RCC 7860 (cell line): ENCODE results near the gene ROPN1.
"Not testable (repeated sequence)": the region's sequence is repeated elsewhere in the genome, so short reads cannot be mapped to it uniquely, and the experiment has no call there.

Source experiments
- DNase-seq: peaks from one replicate; pipeline ENCODE4 v3.0.0-alpha.2; 2015; ENCODE audit warnings: low spot score
- FAIRE-seq: peaks from 2 replicates; lab custom pipeline; 2012; peaks lifted over from hg19 to GRCh38; lab: Jason Lieb, UNC

The ROPN1 gene

DNA sequence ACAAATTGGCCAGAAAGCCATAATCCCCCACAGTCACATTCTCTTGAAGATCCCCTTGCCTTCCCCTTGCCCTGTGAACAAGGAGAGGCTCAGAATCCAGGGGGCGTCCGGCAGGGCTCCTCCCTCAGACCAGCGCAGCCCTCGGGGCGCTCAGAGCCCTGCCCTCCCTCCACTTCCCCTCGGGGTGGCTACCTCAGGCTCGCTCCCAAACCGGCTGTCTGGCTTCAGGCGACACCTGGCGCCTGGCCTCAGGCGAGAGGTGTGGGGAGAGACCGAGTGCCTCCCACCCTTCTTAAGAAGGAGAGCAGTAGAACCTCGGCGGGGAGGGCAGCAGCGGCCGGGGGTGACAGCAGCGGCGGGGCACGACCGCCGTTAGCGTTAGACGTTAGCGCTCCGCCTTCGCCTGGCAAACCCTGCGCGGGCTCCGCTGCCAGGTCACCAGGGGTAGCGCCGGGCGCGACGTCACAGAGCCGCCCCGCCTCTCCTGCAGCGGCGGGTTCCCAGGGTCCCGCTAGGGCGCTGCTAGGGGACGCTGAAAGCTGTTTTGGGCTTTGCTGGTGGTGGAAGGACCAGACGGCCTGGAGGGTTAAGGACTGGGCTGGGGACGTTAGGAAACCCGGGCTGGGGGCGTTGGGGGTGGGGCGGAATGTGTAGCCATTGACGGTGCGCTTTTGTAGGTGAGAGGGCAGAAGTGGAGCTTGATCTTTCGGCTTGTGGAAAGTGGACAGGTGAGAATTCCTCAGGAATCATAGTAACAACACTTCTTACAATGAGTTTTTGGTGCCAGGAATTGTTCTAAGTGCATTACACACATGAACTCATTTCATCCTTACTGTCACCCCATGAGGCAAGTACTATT is at the start of gene ROPN1:
ROPN1 (minus strand) TSS at position 395 of the 859 bp plus-strand sequence. CDS start 11,643 bp downstream, outside the sequence.
- FAIRE-seq, DNase-seq: not testable (repeated sequence)

DNA sequence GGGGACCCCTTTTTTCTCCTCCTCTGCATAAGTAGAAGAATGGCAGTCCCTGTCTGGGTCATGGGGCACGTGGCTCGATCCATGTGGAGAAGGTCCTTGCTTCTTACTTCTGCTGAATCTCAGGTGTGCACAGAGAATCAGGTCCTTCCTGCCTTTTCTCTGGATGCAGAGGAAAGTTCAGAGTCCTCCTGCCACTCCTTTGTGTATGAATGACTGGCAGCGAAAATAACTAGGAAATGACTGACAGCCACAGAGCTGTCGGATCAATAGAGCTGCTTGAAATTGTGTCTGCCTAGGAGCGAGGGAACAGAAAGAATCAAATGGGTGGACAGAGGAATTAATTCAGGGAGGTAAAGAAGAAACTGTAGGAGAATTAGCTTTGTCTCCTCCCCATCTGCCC is 49.6 kb upstream of the ROPN1 start:
- DNase-seq (no peak), FAIRE-seq (no peak)

DNA sequence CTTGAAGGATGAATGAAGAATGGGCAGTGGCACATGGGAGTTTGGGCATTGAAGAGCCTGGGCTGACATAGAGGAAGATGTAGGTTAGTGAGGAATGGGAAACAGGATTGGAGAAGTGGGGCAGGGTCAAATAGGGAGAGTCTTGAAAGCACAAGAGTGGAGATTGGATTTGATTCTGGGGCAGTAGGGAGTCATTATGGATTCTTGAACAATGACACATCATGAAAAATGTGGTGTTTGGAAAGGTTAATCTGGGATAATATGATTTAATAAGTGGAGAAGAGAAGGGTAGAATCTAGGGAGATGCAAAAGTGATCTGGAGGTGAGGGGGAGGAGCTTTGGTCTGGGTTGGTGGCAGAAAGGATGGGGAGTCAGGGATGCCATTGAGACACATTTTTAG is 45.4 kb upstream of the ROPN1 start:
- DNase-seq (no peak), FAIRE-seq (no peak)

DNA sequence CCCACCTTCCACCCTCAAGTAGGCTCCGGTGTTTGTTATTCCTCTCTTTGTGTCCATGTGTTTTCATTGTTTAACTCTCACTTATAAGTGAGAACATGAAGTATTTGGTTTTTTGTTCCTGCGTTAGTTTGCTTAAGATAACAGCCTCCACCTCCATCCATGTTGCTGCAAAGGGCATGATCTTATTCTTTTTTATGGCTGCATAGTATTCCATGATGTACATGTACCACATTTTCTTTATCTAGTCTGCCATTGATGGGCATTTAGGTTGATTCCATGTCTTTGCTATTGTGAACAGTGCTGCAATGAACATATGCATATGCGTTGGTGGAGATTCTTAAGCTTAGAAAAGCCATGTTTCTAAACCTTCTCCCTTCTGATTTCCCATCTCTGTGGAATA is 44.3 kb upstream of the ROPN1 start:
- not testable (repeated sequence) for DNase-seq, FAIRE-seq

DNA sequence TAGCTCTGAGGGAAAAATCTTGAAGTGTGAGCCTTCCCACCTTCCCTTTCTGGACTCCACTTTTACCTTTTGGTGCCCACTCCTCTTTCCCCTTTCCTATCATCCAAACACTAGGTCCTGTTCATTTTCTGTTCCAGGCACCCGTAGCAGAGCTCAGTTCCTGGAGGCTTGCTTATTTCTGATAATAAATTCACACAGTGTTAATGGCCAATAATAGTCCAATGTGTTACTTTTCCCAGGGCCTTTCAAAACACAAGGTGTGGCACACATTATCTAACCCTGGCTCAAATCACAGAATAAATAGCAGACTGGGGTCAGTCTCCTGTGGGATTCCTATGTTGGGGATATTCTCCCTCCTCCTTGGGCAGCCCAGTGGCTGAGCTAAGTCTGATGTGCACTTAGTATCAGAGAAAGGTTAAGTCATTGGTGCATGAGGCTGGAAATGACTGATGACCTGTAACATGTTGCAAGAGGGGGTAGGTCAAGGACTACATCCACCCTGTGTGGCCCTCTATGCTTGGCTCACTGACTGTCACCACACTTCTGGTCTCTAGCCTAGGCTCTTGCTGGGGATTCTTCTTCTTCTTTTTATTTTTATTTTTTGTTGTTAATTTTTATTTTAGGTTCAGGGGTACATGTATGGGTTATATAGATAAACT is 43.7 kb upstream of the ROPN1 start:
- no peak for DNase-seq
- FAIRE-seq: no peak

DNA sequence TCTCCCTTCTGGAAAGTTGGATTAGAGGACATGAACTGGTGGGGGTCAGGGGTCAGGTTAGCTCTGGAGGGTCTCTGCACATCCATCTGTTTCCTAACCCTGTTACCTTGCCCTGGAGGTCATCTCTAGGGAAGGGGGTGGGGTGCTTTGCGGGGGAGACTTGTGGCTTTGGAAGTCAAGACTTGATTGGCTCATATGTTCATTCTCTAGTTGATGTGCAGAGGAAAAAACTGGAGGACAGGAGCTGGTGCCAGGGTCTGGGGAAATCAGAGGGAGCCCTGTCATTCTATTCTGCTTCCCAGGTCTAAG is 42.9 kb upstream of the ROPN1 start:
- no peak for DNase-seq
- FAIRE-seq: no peak

DNA sequence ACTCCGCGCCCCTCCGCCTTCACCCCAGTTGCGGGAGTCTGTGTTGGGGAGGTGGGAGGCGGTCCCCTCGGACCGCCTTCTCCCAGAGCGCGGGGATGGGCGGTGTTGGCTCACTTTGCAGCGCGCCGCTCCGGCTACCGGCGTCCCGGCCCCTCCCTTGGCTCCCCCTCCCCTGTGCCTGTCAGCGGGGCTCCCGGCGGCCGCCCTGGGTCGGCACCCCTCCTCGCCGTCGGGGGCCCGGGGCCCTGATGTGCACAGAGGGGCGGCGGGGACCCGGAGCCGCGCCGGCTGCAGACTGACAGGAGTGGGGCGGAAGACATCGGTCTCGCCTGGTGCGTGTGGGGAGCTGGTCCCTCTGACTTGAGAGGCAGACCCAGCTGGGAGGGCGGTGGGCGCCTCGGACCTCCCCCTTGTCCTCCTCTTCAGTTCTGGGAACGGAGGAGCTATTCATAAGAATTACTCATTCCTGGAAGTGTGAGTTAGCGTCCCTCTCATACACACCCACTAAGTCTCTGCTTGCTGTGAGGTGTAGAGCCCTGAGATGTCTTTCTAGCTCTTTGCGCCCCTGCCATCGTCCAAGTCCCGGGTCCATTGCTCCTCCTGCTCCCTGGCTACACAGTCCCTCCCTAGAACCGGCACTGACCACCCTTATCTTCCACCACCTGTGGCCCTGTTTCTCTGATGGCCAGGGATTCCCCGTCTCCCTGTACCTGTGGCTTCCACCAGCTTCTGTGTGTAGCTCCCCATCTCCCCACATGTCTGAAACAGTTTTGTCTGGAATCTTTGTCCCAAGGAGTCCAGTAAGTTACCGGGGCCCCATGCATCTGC is 42.3 kb upstream of the ROPN1 start:
- no peak for DNase-seq

DNA sequence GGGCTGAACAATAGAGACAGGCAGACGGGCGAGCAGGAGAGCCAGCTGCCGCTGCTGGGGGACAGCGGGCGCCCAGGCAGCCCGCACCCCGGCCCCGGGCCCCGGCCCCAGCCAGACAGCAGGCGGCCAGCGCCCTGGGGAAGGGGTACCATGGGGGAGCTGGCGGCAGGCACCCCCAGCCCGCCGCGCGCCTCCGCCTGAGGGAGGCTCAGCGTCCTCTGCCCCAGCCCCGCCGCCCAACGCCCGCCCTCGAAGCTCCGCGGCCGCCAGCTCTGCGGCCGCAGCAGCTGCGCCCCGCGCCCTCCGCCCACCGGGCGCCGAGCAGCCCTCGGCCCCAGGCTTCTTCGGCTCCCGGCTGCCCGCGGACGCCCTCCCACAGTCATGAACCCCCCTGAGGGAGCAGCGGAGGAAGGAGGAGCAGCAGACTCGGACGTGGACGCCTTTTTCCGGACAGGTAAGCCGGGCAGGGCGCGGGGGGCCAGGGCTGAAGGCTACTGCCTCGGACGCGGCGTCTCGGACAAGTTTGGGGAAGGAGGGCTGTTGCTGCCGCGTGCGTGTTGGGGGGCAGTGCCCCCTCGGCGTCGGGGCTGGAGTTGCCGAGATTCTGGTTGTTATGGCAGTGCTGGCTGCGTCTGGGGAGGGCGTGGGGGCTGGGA is 41.6 kb upstream of the ROPN1 start, which contains the start of gene KALRN:
KALRN (plus strand) TSS at position 10 of the 656 bp plus-strand sequence.
- FAIRE-seq: no peak

More for the DNA sequence above, 42.3 kb upstream of the ROPN1 start:
- FAIRE-seq: no peak

DNA sequence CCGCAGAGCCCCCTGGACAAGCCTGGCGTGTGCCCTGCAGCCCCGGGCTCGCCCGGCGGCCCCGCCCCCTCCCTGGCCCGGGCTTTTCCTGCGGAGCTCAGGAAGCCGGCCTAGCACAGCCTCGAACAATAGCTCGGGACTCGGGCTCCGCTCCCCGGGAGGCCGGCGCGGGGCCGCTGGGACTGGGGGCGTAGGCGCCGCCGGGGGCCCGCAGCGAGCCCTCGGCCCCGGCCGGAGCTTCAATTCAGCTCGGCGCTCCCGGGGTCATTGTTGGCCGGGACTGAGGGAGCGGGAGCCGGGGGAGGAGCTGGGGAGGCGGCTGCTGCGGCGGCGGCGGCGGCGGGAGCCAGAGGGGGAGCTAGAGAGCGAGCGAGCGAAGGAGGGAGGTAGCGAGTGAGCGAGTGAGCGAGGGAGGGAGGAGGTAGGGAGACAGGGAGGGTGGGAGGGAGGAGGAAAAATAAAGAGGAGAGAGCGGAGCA is 41.0 kb upstream of the ROPN1 start:
- DNase-seq (peak; percentile 75), FAIRE-seq (no peak)

More for the DNA sequence above, 41.6 kb upstream of the ROPN1 start, which contains the start of gene KALRN:
- DNase-seq: no peak

DNA sequence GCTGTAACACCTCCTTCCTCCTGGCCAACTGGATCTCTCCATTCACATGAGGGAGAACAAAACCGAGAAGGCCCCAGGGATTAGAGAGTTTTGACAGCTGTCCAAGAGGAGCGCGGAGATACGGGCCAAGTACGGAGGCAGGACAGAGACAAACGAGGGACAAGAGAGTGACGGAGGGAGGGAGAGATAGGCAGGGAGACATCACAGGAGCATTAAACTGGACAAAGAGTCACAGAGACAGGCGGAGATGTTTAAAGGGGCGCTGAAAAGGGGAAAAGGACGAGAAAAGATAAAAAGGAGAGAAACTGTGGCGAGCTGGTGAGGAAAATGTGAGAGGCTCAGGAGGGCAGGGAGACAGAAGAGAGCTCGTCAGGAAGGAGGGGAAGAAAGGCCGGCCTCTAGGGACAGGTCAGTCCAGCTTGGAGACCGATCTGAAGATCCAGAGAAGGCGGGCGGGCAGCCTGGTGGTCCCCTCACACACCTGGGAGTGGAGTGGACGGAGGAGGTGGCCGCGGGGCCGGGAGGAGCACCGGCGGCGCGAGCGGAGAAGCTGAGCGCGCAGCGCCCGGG is 40.5 kb upstream of the ROPN1 start:
- FAIRE-seq (no peak), DNase-seq (no peak)

DNA sequence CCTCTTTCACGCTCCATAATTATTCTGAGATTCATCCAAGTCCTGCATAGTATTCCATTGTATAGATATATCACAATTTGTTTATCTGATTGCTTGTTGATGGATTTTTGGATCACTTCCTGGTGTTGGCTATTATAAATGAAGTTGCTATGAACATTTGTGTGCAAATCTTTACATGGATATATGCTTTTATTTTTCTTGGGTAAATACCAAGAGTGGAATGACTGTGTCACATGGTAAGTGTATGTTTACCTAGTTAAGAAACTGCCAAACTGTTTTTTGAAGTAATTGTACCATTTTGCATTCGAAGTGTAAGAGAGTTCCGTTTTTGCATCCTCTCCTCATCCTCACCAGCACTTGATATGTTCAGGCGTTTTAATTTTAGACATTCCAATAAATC is 34.6 kb upstream of the ROPN1 start:
- DNase-seq (no peak), FAIRE-seq (no peak)

DNA sequence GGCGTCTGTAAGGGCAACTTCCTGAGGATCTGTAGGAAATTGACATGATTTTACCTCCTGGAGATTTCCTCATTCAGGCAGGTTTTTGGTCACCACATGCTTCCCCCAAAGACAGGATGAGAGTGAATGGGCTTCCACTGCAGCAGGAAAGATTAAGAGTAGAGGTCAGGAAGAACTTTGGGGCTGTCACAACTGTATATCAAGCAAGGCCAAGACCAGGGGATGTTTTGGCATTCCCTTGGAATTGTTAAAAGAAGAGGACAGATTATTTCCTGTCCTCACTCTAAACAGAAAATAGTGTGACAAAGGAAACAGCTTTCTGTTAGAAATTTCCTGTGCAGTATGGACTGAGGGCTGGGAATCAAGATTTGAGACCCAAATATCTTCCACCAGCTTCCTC is 31.6 kb upstream of the ROPN1 start:
- not testable (repeated sequence) for DNase-seq, FAIRE-seq

DNA sequence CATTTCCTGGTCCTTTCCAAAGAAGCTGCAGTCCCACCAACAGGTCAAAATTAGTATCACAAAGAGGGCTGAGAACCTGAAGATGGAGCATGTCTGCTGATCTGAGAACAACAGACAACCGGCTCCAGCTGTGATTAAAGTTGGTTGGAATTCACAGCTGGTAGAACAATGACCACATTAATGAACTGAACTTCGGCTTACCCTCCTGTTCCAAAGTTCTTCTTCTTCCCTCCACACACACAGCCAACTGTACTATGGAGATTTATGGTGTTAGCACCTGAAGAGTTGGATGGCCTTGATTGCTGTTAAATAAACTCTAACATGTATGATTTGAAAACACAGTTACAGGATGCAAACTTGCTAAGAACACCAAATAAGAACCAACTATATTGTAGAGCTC is 27.4 kb upstream of the ROPN1 start:
- DNase-seq (no peak), FAIRE-seq (no peak)

DNA sequence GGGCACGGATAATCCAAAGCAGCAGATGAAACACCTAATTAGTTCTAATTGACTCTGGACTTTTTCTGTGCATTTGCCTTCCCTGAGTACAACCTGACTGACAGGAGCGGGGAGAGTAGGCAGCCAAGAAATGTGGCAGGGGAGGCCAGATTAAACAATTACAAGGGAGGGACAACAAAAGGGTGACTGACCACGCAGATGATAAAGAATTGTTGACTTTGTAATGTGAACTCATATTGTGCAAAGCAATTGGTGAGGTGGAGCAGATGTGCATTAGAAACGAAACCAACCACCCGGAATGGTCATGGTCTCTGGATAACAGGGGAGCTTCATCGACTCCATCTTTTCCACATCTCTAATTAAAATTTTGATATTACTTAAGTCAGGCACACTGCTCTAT is 25.6 kb upstream of the ROPN1 start:
- DNase-seq, FAIRE-seq: not testable (repeated sequence)

DNA sequence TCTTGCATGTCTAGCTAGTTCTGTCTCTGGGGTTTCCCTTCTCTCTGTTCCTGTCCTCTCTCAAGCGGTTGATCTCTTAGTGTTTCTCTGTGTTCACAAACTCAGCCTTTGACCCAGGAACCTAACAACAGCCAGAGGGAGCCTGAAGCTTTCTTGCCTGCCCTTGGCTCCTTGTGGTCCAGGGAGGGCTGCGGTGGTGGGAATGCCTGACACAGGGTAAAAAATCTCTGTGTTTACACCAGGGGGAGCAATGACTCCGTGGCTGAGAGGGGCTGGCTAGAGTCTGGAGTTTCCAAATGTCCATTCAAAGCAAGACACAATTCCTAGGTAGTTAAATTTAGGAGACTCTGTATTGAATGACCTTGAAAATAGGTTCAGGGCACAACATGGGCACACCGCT is 24.6 kb upstream of the ROPN1 start:
- not testable (repeated sequence) for DNase-seq
- FAIRE-seq: peak; percentile 39

DNA sequence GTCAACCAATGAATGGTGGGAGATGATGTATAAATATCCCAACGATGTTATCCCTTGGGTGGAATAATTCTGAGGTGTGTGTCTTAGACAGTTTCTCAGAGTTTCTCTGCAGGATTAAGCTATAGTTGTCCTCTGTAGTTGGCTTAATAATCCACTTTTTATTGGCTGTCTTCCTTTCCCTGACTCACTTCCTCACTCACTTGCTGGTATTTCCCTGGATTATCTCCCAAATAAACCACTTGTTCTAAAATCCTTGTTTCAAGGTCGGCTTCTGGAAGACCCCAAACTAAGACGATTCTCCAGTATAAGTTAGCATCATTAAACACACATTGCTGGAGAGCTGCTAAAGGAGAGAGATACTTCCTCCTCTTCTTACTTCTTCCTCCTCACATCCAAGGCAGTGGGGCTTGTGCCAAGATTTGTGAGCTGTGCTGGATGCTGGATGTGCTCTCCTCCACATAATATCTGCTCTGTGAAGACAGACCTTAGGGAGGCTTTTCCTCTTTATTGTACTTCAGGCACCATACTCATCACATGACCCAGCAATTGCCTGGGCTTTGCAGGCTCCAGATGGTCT is 22.5 kb upstream of the ROPN1 start:
- DNase-seq: no peak

DNA sequence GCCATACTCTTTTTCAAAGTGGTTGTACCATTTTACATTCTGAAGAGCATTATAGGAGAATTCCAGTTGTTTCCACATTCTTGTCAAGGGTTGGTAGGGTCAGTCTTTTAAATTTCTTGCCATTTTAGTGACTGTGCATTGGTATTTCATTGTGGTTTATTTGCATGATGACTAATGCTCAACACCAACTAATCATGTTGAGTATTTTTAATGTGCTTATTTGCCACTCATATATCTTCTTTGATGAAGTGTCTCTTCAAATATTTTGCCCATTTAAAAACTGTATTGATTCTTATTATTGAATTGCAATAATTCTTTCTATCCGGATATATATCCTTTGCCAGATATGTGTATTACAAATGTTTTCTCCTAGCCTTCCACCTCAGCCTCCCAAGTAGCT is 16.4 kb upstream of the ROPN1 start:
- not testable (repeated sequence) for FAIRE-seq, DNase-seq

More for the DNA sequence above, 22.5 kb upstream of the ROPN1 start:
- no peak for FAIRE-seq

DNA sequence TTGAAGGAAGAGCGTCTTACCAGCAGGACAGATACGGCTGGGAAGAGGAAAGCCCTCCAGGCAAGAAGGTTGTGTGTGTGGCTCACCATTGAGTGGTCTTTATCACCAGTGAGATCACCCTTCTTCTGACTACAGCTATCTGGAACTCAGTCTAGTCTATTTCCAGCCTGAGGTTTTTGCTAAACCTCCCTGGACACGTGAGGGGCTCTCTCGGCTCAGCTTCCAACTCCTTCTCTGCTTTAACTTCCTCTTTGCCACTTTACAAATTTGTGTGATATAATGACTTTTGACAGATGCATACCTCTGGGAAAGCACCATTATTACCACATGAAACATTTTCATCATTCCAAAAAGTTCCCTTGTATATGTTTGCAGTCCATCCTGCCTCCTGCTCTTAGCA is 15.3 kb upstream of the ROPN1 start:
- FAIRE-seq (no peak), DNase-seq (no peak)

DNA sequence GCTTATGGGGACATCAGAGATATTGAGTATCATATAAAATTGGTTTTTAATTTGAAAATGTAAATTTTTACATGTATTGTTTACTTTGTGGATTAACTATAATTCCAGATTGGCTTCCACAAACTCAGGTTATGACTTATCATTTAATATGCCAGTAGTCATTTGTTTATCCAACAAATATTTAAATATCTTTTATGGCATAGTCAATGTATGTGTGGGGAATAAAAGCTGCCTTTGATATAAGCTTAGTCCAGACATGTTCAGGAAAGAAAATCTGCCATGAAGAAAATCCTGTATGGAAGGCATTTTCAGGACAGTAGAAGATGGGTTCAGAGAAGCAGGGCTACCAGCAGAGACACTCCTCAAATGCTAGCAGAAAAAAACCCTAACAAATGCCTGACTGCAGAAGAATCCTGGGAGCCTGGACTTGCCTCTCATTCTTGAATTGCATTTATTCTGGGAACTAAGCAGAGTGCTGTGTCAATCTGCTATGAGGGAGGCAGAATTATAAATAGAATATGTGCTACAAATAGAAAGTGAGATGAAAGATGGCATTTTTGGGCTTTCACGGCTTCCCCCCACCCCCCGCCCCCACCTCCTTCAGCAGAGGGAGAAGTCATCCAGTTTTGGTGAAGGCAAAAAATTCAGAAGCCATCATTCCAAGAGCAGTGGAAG is 10.6 kb upstream of the ROPN1 start:
- DNase-seq, FAIRE-seq: not testable (repeated sequence)
